ENCODE results near the gene USP6NL. TPM values are rescaled to one million over a fixed set of nuclear protein-coding genes. Genes with fewer than 3 reads are reported as not detected.

The USP6NL gene
- total RNA-seq = 14.7 TPM

- peak within 1 kb of the TSS; percentile 73 for H3K4me3 ChIP-seq (ENCODE audit: low read length)
- no peaks in the 10 kb centered on the region for H3K27me3 ChIP-seq (ENCODE audit: insufficient read depth, low read length)
- peaks cover 38% of the 10 kb centered on the region for H3K4me1 ChIP-seq (ENCODE audit: insufficient read depth, low read length)
- H3K9me3 ChIP-seq (ENCODE audit: low read depth, low read length) = peaks cover 2% of the 10 kb centered on the region
Observed at GRCh38 chr10:11611248-11612020, at the start of gene USP6NL. TSS of gene USP6NL (minus strand) at chr10:11611650. CDS start at chr10:11597634, 14,016 bp downstream.

- Histone ChIP-seq H3K4me1 (ENCODE audit: insufficient read depth, low read length) (peaks cover 26% of the 10 kb centered on the region), H3K27me3 (ENCODE audit: insufficient read depth, low read length) (no peaks in the 10 kb centered on the region), H3K4me3 (ENCODE audit: low read length) (no peak overlapping the region), H3K9me3 (ENCODE audit: low read depth, low read length) (no peaks in the 10 kb centered on the region)
Observed at GRCh38 chr10:11658801-11659368, 47.4 kb upstream of the USP6NL start.

DNA sequence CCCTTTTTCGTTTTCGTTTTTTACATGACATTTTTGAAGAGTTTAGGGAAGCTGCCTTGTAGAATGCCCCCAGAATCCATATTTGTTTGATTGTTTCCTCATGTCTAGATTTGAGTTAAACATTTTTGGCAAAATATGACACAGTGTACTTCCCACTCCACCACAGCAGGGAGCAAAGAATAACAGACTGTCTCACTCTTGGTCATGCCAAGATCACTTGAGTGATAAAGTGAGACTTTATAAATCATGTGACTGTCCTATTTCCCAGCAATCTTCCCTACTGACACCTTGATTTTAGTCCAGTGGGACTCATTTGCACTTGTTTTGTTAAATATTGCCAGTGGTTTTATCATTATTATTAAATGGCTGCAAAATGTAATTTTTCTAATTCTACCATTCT, 44.4 kb upstream of the USP6NL start:
- H3K27me3 ChIP-seq (ENCODE audit: insufficient read depth, low read length) = no peaks in the 10 kb centered on the region
- no peaks in the 10 kb centered on the region for H3K9me3 ChIP-seq (ENCODE audit: low read depth, low read length)
- no peak overlapping the region for H3K4me3 ChIP-seq (ENCODE audit: low read length)
- peaks cover 1% of the 10 kb centered on the region for H3K4me1 ChIP-seq (ENCODE audit: insufficient read depth, low read length)

- no peak overlapping the region for H3K4me3 ChIP-seq (ENCODE audit: low read length)
- H3K27me3 ChIP-seq (ENCODE audit: insufficient read depth, low read length) = no peaks in the 10 kb centered on the region
- H3K9me3 ChIP-seq (ENCODE audit: low read depth, low read length) = no peaks in the 10 kb centered on the region
- no peaks in the 10 kb centered on the region for H3K4me1 ChIP-seq (ENCODE audit: insufficient read depth, low read length)
Observed at GRCh38 chr10:11654659-11655058, 43.2 kb upstream of the USP6NL start.

- no peak overlapping the region for H3K4me3 ChIP-seq (ENCODE audit: low read length)
- no peaks in the 10 kb centered on the region for H3K4me1 ChIP-seq (ENCODE audit: insufficient read depth, low read length)
- H3K27me3 ChIP-seq (ENCODE audit: insufficient read depth, low read length) = no peaks in the 10 kb centered on the region
- H3K9me3 ChIP-seq (ENCODE audit: low read depth, low read length) = no peaks in the 10 kb centered on the region
Observed at GRCh38 chr10:11653758-11654471, 42.5 kb upstream of the USP6NL start.

DNA sequence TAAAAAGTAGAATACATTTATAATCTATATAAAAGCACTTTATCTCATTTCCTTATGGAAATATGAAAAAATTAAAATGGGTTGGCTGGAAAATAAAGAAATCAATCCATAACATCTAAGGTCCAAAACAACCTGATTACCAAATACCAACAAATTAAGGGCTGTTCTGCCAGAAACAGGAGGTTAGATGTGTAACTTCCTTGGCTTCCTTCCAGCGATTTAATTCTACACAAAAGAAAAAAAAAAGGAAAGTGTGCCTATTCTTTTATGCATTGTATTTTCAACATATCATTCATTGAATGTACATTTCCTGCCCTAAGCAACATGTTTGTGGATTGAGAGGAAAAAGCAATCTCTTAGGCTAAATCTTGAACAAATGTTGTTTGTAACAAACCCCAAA, 36.2 kb upstream of the USP6NL start:
- H3K9me3 ChIP-seq (ENCODE audit: low read depth, low read length) = no peaks in the 10 kb centered on the region
- peaks cover 2% of the 10 kb centered on the region for H3K4me1 ChIP-seq (ENCODE audit: insufficient read depth, low read length)
- no peak overlapping the region for H3K4me3 ChIP-seq (ENCODE audit: low read length)
- H3K27me3 ChIP-seq (ENCODE audit: insufficient read depth, low read length) = no peaks in the 10 kb centered on the region

DNA sequence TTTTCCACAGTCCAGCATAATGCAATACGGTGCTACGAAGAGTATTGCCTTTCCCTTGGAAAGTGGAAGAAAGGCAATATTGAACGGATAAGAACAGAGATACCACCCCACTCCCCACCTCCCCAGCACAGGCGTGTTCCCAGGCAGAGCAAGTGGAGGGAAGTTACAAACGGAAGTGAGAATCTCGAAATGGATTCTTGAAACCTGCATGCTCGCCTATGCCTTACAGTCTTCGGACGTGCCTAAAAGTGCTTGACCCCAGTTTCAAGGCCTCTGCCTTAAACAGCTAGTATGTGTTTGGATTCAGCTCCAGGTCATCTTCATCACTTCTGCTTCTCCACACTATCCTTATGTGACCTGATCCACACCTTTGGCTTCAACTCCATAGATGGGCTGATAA, 35.0 kb upstream of the USP6NL start:
- H3K4me1 ChIP-seq (ENCODE audit: insufficient read depth, low read length) = peaks cover 6% of the 10 kb centered on the region
- no peaks in the 10 kb centered on the region for H3K27me3 ChIP-seq (ENCODE audit: insufficient read depth, low read length)
- no peaks in the 10 kb centered on the region for H3K9me3 ChIP-seq (ENCODE audit: low read depth, low read length)
- no peak overlapping the region for H3K4me3 ChIP-seq (ENCODE audit: low read length)

GRCh38 chr10:11643039-11643438, 31.6 kb upstream of the USP6NL start:
- Histone ChIP-seq H3K27me3 (ENCODE audit: insufficient read depth, low read length) (no peaks in the 10 kb centered on the region), H3K4me1 (ENCODE audit: insufficient read depth, low read length) (peaks cover 6% of the 10 kb centered on the region), H3K9me3 (ENCODE audit: low read depth, low read length) (no peaks in the 10 kb centered on the region), H3K4me3 (ENCODE audit: low read length) (no peak overlapping the region)

- H3K4me3 ChIP-seq (ENCODE audit: low read length) = no peak overlapping the region
Observed at GRCh38 chr10:11642566-11642965, 31.1 kb upstream of the USP6NL start.

GRCh38 chr10:11639849-11640764, 28.7 kb upstream of the USP6NL start:
- no peaks in the 10 kb centered on the region for H3K27me3 ChIP-seq (ENCODE audit: insufficient read depth, low read length)
- H3K4me1 ChIP-seq (ENCODE audit: insufficient read depth, low read length) = peaks cover 11% of the 10 kb centered on the region
- no peak overlapping the region for H3K4me3 ChIP-seq (ENCODE audit: low read length)
- no peaks in the 10 kb centered on the region for H3K9me3 ChIP-seq (ENCODE audit: low read depth, low read length)

More at GRCh38 chr10:11642566-11642965, 31.1 kb upstream of the USP6NL start:
- Histone ChIP-seq H3K4me1 (ENCODE audit: insufficient read depth, low read length) (peaks cover 6% of the 10 kb centered on the region), H3K27me3 (ENCODE audit: insufficient read depth, low read length) (no peaks in the 10 kb centered on the region), H3K9me3 (ENCODE audit: low read depth, low read length) (no peaks in the 10 kb centered on the region)

GRCh38 chr10:11639362-11639761, 27.9 kb upstream of the USP6NL start:
- H3K4me1 ChIP-seq (ENCODE audit: insufficient read depth, low read length) = peaks cover 11% of the 10 kb centered on the region
- H3K9me3 ChIP-seq (ENCODE audit: low read depth, low read length) = no peaks in the 10 kb centered on the region
- no peak overlapping the region for H3K4me3 ChIP-seq (ENCODE audit: low read length)
- no peaks in the 10 kb centered on the region for H3K27me3 ChIP-seq (ENCODE audit: insufficient read depth, low read length)

DNA sequence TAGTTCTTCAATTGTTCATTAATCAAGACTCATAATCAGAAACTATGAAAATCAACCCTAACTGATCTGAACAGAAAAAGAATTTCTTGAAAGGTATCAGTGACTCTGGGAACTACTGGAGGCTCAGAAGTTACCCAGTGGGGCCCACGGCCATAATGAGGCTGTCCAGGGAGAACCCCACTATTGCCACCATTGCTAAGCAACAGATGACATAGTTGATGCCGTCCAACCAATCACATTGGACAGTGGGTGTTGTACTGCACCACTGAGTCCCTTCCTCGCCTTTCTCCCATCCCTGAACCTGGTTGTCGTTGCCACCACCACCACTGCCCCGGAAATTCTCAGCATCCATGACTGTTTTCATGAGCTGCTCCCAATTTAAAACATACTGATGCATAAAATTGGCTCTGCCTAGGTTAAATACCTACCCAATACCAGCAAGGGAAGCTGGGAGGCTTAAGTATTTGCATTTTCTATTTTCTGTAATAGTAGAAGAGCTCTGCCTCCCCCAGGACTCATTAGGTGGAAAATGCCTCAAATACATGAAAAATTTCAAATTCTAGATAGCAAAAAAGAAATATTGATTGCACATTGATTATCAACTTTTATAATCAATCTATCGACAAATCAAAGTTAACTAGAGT, 26.7 kb upstream of the USP6NL start:
- H3K27me3 ChIP-seq (ENCODE audit: insufficient read depth, low read length) = no peaks in the 10 kb centered on the region
- no peaks in the 10 kb centered on the region for H3K9me3 ChIP-seq (ENCODE audit: low read depth, low read length)
- peaks cover 11% of the 10 kb centered on the region for H3K4me1 ChIP-seq (ENCODE audit: insufficient read depth, low read length)
- H3K4me3 ChIP-seq (ENCODE audit: low read length) = no peak overlapping the region

DNA sequence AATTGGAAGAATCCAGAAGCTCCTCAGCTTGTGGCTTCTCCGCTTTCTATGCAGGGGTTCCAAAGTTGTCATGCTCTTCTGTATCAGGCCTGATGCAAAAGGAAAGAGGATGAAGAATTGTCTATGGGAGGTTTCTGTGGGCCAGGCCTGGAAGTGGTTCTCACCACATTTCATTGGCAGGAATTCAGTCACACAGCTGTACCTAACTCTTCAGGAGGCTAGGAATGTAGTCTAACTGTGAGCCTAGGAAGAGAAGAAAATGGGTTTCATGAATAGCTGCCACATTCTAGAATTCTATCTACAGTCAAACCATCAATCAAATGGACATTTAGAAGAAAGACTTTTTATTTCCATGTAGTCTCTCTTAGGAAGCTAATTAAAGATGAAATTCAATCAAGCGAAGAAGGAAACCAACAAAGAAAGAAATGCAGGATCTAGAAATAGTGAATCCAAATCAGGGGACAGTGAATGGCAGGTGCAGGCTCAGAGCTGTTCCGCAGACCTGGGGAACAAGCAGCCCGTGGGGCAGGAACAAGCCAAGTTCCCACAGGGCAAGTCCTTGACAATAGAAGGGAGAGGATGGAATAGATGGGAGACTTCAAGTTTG, 25.4 kb upstream of the USP6NL start:
- Histone ChIP-seq H3K4me1 (ENCODE audit: insufficient read depth, low read length) (peaks cover 14% of the 10 kb centered on the region), H3K9me3 (ENCODE audit: low read depth, low read length) (no peaks in the 10 kb centered on the region), H3K4me3 (ENCODE audit: low read length) (no peak overlapping the region), H3K27me3 (ENCODE audit: insufficient read depth, low read length) (no peaks in the 10 kb centered on the region)
